Mucosa of descending colon (tissue), 3 donors: ENCODE measurements around the gene CHST11. TPM values are rescaled to one million over a fixed set of nuclear protein-coding genes. Genes with fewer than 3 reads are reported as not detected.

Experiments
- ATAC-seq: fragments of 200-7000 bp; cut with Tn5 transposase; one replicate; pipeline ENCODE4 v1.9.1; 2020; ENCODE audit warnings: mild to moderate bottlenecking, moderate library complexity
- DNase-seq, 3 donors: peaks; one replicate each; pipeline ENCODE4 v3.0.0-alpha.2; 2020
- H3K36me3 ChIP-seq: fragments of 200-600 bp; one replicate; pipeline ENCODE4 v1.8.0; 2021; ENCODE audit warnings: low read depth, mild to moderate bottlenecking
- H3K4me1 ChIP-seq: fragments of 200-600 bp; one replicate; pipeline ENCODE4 v1.8.0; 2021; ENCODE audit warnings: low read depth, mild to moderate bottlenecking
- H3K4me3 ChIP-seq: fragments of 200-600 bp; one replicate; pipeline ENCODE4 v1.8.0; 2021; ENCODE audit warnings: mild to moderate bottlenecking
- H3K9me3 ChIP-seq: fragments of 200-600 bp; one replicate; pipeline ENCODE4 v1.8.0; 2021; ENCODE audit warnings: mild to moderate bottlenecking
- intact Hi-C, 2 donors: fragments of 100-400 bp; cut with DNase I in 1 of 2; cut with micrococcal nuclease in 1 of 2; formaldehyde crosslinking; loops; one replicate each; pipeline versions ENCODE4 v1.11.0 to v1.11.1; 2022; cut with DNase I, micrococcal nuclease
- total RNA-seq, 3 donors: library from RNA; stranded (reverse); fragmentation: NEBNext Ultra II Directional in 2 of 3; extraction: Animal tissue kit (Norgen Biotek cat#: 25700) in 2 of 3; gene quantifications; one replicate each; pipeline versions ENCODE4 v1.2.1 to v1.2.4, GENCODE V29; 2021 to 2023
- TF ChIP-seq, protein P1 (sequence below): fragments of 200-600 bp; IDR thresholded peaks from one replicate; pipeline ENCODE4 v1.8.0; 2022; ENCODE audit warnings: antibody characterized with exemption, mild to moderate bottlenecking
- donor health status: DM: no; HTN: no; CAD: no; lungs with moderate emphysema.
- donor health status: DM: no; HTN: no; CAD: no.
- donor health status: DM: no; HTN: yes; CAD: no.

The CHST11 gene
- total RNA-seq, 3 donors from 2014 or later, result 3.3 to 15.2 (median 6.6) TPM

- DNase-seq, result no peak
- TF ChIP-seq, protein P1, sequence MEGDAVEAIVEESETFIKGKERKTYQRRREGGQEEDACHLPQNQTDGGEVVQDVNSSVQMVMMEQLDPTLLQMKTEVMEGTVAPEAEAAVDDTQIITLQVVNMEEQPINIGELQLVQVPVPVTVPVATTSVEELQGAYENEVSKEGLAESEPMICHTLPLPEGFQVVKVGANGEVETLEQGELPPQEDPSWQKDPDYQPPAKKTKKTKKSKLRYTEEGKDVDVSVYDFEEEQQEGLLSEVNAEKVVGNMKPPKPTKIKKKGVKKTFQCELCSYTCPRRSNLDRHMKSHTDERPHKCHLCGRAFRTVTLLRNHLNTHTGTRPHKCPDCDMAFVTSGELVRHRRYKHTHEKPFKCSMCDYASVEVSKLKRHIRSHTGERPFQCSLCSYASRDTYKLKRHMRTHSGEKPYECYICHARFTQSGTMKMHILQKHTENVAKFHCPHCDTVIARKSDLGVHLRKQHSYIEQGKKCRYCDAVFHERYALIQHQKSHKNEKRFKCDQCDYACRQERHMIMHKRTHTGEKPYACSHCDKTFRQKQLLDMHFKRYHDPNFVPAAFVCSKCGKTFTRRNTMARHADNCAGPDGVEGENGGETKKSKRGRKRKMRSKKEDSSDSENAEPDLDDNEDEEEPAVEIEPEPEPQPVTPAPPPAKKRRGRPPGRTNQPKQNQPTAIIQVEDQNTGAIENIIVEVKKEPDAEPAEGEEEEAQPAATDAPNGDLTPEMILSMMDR, result no peak
- ATAC-seq, result no peak
- no peaks in the 10 kb centered on the region for H3K4me1 ChIP-seq
- intact Hi-C loops, result no loop called here
- H3K36me3 ChIP-seq, result no peaks in the 10 kb centered on the region
- no peak overlapping the region for H3K4me3 ChIP-seq
- no peaks in the 10 kb centered on the region for H3K9me3 ChIP-seq
Measured at GRCh38 chr12:104631867-104632266, 175.1 kb downstream of the CHST11 start.

DNA sequence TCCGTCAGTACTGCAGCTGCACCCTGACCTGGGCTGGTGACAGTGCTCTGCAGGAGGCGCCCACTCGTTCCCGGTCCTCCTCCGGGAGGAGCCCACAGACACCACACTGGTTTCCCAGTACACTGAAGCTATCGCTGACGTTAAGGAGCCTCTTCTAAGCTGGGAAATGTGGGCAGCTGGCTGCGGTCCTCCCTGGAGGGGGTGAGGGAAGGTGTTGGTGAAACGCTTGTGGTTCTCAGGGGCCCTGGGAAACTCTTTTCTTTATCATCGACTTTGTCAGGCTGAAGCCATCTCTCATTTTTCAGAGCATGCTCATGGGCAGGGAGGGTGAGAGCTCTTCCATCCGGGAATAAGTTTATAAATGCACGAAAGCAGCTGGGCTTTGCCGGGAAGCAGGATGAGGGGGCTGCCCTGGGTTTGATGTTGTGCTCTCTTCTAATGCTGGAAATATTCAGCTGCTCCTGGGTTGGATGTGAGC is 176.0 kb downstream of the CHST11 start:
- Histone ChIP-seq H3K36me3 (no peaks in the 10 kb centered on the region), H3K4me1 (no peaks in the 10 kb centered on the region), H3K4me3 (no peak overlapping the region), H3K9me3 (no peaks in the 10 kb centered on the region)
- DNase-seq, result no peak
- ATAC-seq, result no peak
- TF ChIP-seq, protein P1, result no peak
- intact Hi-C loops, result no loop called here

GRCh38 chr12:104634044-104634443 is 177.3 kb downstream of the CHST11 start:
- TF ChIP-seq, protein P1, result no peak
- intact Hi-C loops, result no loop called here
- H3K4me3 ChIP-seq, result no peak overlapping the region
- ATAC-seq (no peak), DNase-seq (no peak)
- no peaks in the 10 kb centered on the region for H3K9me3 ChIP-seq
- no peaks in the 10 kb centered on the region for H3K36me3 ChIP-seq
- no peaks in the 10 kb centered on the region for H3K4me1 ChIP-seq

GRCh38 chr12:104634852-104635251 is 178.1 kb downstream of the CHST11 start:
- TF ChIP-seq, protein P1, result no peak
- H3K36me3 ChIP-seq, result no peaks in the 10 kb centered on the region
- intact Hi-C loops, result no loop called here
- H3K9me3 ChIP-seq, result no peaks in the 10 kb centered on the region
- no peaks in the 10 kb centered on the region for H3K4me1 ChIP-seq
- no peak for ATAC-seq
- DNase-seq, result no peak
- H3K4me3 ChIP-seq, result no peak overlapping the region

- ATAC-seq (no peak), DNase-seq (no peak)
- no peaks in the 10 kb centered on the region for H3K4me1 ChIP-seq
- TF ChIP-seq, protein P1, result no peak
- intact Hi-C loops, result no loop called here
- H3K4me3 ChIP-seq, result no peak overlapping the region
- H3K9me3 ChIP-seq, result no peaks in the 10 kb centered on the region
- no peaks in the 10 kb centered on the region for H3K36me3 ChIP-seq
Measured at GRCh38 chr12:104635607-104636343, 179.0 kb downstream of the CHST11 start.
